ENCODE data around the gene TSPAN9.

GRCh38 chr12:3262470-3262869 lies 185.3 kb downstream of the TSPAN9 start:
- TF ChIP-seq POLR2AphosphoS5 (IDR thresholded peaks at IDR 0.05; ENCODE audit: low read depth): no peak
- no peak for TF ChIP-seq CTCF (conservative IDR thresholded peaks at IDR 0.05; ENCODE audit: low read depth in 2 of 2)
- no peak for TF ChIP-seq ETS1 (IDR thresholded peaks at IDR 0.05)
- no peak for TF ChIP-seq EZH2 (IDR thresholded peaks at IDR 0.05; ENCODE audit: low read depth, unreplicated experiment)
- no peak for TF ChIP-seq REST (IDR thresholded peaks at IDR 0.05; ENCODE audit: unreplicated experiment)
- no peak for TF ChIP-seq EZH2phosphoT487 (IDR thresholded peaks at IDR 0.05; ENCODE audit: unreplicated experiment)
